GM18951 (cell line): Measurements from ENCODE around the gene SPATA25.
A peak's percentile ranks its signal among the peaks of the same experiment; 100 is the strongest.
"Not testable (repeated sequence)": the region's sequence is repeated elsewhere in the genome, so short reads cannot be mapped to it uniquely, and the experiment has no call there.

Experiments used
- POLR2A ChIP-seq: IDR thresholded peaks from 4 replicates; pipeline ENCODE4 v1.6.1; 2011; ENCODE audit warnings: mild to moderate bottlenecking; ENCODE audit not compliant: insufficient read length, insufficient read depth; ENCODE audit errors: extremely low read depth
- in situ Hi-C: fragments of 300-500 bp; cut with MboI; formaldehyde crosslinking; loops from one replicate; pipeline ENCODE4 v1.12.0; 2022; ENCODE audit warnings: low sequenced_read_pairs, mixed read lengths, inconsistent platforms; ENCODE audit not compliant: unreplicated experiment

SPATA25 gene

GRCh38 chr20:45880988-45881788, 6.2 kb downstream of the SPATA25 start, which contains the start of gene ZSWIM1:
TSS of gene ZSWIM1 (plus strand) at chr20:45881227. CDS start at chr20:45882593, 1,366 bp downstream.
- in situ Hi-C loops = no loop called here
- peak; percentile 86 for TF ChIP-seq POLR2A

DNA sequence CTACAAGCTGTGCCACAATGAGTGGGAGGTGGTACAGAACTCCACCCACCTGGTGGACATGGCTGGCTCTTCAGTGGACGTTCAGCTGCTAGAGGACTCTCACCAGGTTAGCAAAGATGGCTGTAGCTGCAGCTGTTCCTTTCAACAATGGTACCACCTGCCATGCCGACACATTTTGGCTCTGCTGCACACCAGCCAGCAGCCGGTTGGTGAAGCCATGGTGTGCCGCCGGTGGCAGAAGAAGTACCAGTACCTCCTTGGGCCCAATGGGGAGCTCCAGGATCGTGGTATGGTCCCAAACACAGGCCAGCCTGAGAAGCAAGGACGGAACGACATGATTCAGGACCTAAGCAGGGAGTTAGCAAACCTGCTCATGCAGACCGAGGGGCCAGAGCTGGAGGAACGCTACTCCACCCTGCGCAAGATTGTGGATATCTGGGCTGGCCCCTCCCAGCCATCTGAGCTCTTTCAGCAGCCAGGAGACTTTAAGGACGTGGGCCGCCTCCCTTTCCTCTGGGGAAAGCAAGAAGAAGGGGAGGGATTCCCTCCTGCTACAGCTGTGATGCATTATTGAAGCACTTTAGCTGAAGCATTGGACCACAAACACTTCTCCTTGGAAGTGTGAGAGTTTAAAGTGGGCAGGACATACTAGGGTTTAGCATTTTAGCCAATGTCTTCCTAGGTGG, 9.2 kb downstream of the SPATA25 start:
- no peak for TF ChIP-seq POLR2A
- in situ Hi-C loops = no loop called here

DNA sequence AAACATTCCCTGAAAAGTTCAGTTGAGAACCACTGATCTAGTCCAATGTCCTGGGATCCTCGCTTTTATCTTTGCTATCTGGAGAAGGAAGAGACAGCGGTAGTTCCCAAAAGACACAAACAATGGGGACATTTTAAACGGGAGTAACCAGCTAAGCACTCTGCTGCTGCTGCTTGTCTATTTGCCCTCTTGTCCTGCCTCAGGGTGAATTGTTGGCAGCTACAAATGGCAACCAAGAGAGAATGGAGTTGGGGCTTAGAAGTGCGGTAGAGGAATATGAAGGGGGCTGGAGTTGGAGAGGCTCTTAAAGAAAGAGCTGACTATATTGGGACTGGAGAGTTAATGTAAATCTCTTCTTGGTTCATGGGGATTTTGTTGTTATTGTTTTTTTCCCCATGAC, 12.8 kb downstream of the SPATA25 start:
- in situ Hi-C loops = no loop called here
- no peak for TF ChIP-seq POLR2A

GRCh38 chr20:45874104-45874481, 13.3 kb downstream of the SPATA25 start:
- in situ Hi-C loops = not testable (repeated sequence)

DNA sequence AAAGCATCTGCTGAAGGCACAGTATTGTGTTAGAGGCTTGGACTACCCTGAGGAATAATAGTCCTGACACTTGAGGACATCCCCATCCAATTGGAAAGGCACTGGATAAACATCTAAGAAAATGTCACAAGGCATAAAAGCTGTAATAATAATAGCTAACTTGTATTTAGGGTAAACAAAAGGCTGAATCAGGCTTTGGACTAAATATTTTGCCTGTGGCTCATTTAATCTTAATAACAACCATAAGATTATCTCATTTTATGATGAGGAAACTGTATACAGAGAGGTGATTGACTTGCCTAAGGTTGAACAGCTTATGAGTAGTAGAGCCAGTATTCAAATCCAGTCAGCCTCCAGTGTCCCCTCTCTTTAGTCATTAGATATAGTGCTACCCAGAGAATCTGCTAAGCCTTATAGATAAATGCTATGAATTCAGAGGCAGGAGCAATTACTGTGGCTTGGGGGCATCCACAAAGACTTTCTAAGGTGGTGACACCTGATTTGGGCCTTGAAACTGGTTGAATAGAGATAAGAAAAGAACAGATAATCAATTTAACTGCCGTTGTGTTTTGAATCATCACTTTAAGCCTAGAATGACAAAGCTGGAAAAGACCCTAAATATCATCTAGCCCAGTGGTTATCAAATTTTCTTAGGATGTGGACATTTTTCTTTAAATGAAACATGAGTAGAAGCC, 13.9 kb downstream of the SPATA25 start:
- in situ Hi-C loops = no loop called here
- no peak for TF ChIP-seq POLR2A

- no peak for TF ChIP-seq POLR2A
- in situ Hi-C loops = no loop called here
These were observed 14.8 kb downstream of the SPATA25 start for GRCh38 chr20:45872626-45873025.

- in situ Hi-C loops = no loop called here
- TF ChIP-seq POLR2A = no peak
These were observed 19.6 kb downstream of the SPATA25 start for GRCh38 chr20:45867819-45868176.

DNA sequence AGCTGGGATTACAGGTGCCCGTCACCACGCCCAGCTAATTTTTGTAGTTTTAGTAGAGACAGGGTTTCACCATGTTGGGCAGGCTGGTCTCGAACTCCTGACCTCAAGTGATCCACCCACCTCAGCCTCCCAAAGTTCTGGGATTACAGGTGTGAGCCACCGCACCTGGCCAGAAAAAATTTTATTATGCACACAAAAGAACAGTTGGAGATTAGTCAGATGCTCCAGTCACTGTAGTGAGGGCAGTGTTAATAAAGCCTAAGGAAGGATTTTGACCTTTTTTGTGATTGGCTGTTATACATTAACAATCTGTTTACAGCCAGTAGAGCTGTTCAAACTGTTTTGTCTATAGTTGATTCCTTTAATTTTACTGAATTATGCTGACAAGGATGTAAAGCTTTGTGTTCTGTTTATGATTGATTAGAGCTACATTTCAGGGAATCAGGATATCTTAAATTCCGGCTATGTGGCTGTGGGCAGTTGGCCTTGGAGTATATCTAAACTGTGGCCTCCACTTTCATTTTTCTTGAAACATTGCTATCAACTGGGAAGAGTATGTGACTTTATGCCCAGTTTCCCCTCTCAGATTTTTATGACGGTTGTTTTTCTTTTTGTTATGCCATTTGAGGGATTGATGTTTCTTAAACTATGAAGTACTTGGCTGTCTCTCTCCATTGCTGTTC, 20.1 kb downstream of the SPATA25 start:
- no peak for TF ChIP-seq POLR2A
- in situ Hi-C loops = no loop called here

- no peak for TF ChIP-seq POLR2A
- in situ Hi-C loops = no loop called here
These were observed 21.0 kb downstream of the SPATA25 start for GRCh38 chr20:45866454-45866853.

DNA sequence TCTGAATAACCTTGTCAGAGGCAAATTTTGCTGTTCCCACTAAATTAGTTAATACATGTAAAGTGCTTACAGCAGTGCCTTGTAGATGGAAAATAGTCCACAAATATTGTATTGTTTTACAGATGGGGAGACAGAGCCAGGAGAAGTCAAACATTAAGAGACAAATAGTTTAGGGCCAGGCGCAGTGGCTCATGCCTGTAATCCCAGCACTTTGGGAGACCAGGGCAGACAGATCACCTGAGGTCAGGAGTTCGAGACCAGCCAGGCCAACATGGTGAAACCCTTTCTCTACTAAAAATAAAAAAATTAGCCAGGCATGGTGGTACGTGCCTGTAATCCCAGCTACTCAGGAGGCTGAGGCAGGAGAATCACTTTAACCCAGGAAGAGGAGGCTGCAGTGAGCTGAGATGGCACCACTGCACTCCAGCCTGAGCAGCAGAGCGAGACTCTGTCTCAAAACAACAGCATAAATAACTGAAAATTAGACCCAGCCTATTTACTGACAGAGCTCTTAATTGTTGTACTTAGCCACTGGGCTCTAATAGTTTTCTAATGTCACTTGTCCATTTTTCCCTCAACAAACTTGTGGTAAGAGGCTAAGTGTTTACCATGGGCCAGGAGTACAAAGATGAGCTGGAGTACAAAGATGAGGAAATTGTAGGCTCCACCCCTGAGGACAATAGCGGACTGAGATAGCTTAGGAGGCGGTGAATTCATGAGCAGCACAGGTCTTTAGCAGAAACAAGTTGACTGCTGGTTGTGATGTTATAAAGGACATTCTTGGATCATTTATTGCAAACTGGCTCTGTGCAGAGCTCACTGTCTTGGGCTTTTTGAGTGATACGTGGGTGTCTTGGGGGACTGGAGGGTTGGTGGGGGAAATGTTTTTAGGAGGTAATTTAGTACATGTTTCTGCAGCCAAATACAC, 23.6 kb downstream of the SPATA25 start:
- no peak for TF ChIP-seq POLR2A
- in situ Hi-C loops = no loop called here

- in situ Hi-C loops = no loop called here
- no peak for TF ChIP-seq POLR2A
These were observed 26.0 kb downstream of the SPATA25 start for GRCh38 chr20:45861221-45862075.
